ENCODE data around the gene PRDM1.
"Not testable (repeated sequence)": the region's sequence is repeated elsewhere in the genome, so short reads cannot be mapped to it uniquely, and the experiment has no call there.

Gene PRDM1

DNA sequence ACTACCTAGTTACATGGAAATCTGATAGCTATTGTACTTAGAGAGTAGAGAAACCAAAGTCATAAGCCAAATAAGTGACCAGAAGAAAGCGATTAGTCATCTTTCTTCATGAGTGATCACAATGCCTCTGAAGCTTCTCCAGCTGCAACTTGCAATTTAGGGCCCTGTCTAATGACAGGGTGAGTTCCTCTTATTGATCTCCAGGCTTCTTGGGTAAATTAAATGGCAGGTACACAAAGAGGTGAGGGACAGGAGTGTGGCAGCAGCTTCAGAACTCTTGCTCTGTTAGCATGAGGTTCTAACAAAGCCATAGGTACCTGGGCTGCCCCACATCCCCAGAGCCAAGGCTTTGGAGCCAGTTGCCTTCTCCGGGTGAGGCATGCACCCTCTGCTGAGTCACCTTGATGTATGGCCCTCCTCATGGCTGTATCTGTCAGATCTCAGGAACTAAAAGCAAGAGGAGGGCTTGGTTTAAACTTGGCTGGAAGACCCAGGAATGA lies 60.8 kb downstream of the PRDM1 start:
- no peaks in the 10 kb centered on the region for H3K27me3 ChIP-seq (ENCODE audit: control insufficient read depth in 1 of 2, insufficient read depth in 2 of 2, low read length in 2 of 2)
- H3K4me3 ChIP-seq (ENCODE audit: low read depth in 1 of 2, low read length in 2 of 2), result no peak overlapping the region
- H3K36me3 ChIP-seq (ENCODE audit: control insufficient read depth in 1 of 2, insufficient read depth in 2 of 2, low read length in 2 of 2), result no peaks in the 10 kb centered on the region
- H3K4me1 ChIP-seq (ENCODE audit: control insufficient read depth in 1 of 2, insufficient read depth in 2 of 2, low read length in 2 of 2), result peaks cover 10 to 13% of the 10 kb centered on the region in 2 donors
- H3K9ac ChIP-seq (ENCODE audit: low read depth in 1 of 2, low read length in 2 of 2), result no peak overlapping the region
- H3K27ac ChIP-seq (ENCODE audit: low read depth, low read length), result no peak overlapping the region
- H3K9me3 ChIP-seq (ENCODE audit: control insufficient read depth in 1 of 2, low read length in 2 of 2), result no peaks in the 10 kb centered on the region

DNA sequence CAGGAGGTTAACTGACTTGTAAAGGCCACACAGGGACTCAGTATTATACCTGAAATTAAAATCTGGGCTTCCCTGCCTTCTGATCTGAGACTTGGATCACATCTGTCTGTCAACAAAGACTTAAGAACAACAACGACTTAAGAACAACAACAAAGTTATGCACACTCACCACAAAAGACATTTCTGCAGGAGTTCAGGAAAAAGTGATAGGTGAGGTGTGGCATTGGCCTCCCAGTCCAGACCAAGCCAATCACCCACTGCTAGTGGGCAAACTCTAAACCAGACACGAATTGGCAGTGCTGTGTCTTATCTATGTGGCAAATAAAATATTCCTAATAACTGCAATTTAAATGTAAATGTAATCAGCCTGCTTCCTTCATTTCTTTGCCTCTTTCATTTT lies 61.3 kb downstream of the PRDM1 start:
- Histone ChIP-seq H3K9me3 (ENCODE audit: control insufficient read depth in 1 of 2, low read length in 2 of 2) (no peaks in the 10 kb centered on the region), H3K27me3 (ENCODE audit: control insufficient read depth in 1 of 2, insufficient read depth in 2 of 2, low read length in 2 of 2) (no peaks in the 10 kb centered on the region), H3K27ac (ENCODE audit: low read depth, low read length) (no peak overlapping the region), H3K4me3 (ENCODE audit: low read depth in 1 of 2, low read length in 2 of 2) (no peak overlapping the region), H3K36me3 (ENCODE audit: control insufficient read depth in 1 of 2, insufficient read depth in 2 of 2, low read length in 2 of 2) (no peaks in the 10 kb centered on the region), H3K4me1 (ENCODE audit: control insufficient read depth in 1 of 2, insufficient read depth in 2 of 2, low read length in 2 of 2) (peaks cover 4 to 7% of the 10 kb centered on the region in 2 donors), H3K9ac (ENCODE audit: low read depth in 1 of 2, low read length in 2 of 2) (no peak overlapping the region)

DNA sequence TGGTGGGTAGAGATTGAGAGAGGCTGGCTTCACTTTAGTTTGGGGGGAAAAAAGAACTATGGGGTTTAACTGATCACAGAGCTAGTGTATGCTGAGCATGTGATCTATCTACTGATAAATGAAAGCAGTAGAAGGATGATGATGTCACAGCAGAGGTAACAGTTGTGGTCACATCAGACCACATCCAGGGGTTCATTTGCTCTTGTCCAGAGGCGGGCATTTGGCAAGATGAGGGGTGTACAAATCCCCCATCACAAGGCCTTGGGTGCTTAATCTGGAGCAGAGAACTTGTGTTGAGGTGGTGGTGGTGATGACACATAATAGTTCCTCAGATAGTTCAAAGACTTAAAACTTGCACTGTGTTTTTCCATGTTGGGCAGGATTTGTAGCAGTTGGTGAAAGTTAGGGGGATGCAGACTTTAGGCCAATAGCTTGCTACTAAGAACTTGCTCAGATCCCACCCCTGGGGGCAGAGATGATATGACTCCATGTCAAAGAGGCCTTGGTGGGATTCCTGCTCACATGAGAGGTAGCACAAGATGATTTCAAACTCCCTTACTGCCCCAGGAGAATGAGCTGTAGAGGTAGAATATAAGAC lies 63.4 kb downstream of the PRDM1 start:
- H3K9me3 ChIP-seq (ENCODE audit: control insufficient read depth in 1 of 2, low read length in 2 of 2), result no peaks in the 10 kb centered on the region
- H3K27me3 ChIP-seq (ENCODE audit: control insufficient read depth in 1 of 2, insufficient read depth in 2 of 2, low read length in 2 of 2), result no peaks in the 10 kb centered on the region
- no peak overlapping the region for H3K4me3 ChIP-seq (ENCODE audit: low read depth in 1 of 2, low read length in 2 of 2)
- H3K36me3 ChIP-seq (ENCODE audit: control insufficient read depth in 1 of 2, insufficient read depth in 2 of 2, low read length in 2 of 2), result no peaks in the 10 kb centered on the region
- no peak overlapping the region for H3K27ac ChIP-seq (ENCODE audit: low read depth, low read length)
- H3K4me1 ChIP-seq (ENCODE audit: control insufficient read depth in 1 of 2, insufficient read depth in 2 of 2, low read length in 2 of 2), result no peaks in the 10 kb centered on the region
- H3K9ac ChIP-seq (ENCODE audit: low read depth in 1 of 2, low read length in 2 of 2), result no peak overlapping the region

DNA sequence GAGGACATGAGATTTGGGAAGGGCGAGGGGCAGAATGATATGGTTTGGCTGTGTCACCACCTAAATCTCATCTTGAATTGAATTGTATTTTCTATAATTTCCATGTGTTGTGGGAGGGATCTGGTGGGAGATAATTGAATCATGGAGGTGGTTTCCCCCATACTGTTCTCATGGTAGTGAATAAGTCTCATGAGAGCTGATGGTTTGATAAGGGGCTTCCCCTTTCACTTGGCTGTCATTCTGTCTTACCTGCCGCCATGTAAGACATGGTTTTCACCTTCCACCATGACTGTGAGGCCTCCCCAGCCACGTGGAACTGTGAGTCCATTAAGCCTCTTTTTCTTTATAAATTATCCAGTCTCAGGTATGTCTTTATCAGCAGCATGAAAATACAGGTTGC lies 66.3 kb downstream of the PRDM1 start:
- not testable (repeated sequence) for H3K4me3 ChIP-seq (ENCODE audit: low read depth in 1 of 2, low read length in 2 of 2); H3K27ac ChIP-seq (ENCODE audit: low read depth, low read length); H3K36me3 ChIP-seq (ENCODE audit: control insufficient read depth in 1 of 2, insufficient read depth in 2 of 2, low read length in 2 of 2); H3K9ac ChIP-seq (ENCODE audit: low read depth in 1 of 2, low read length in 2 of 2); H3K9me3 ChIP-seq (ENCODE audit: control insufficient read depth in 1 of 2, low read length in 2 of 2); H3K27me3 ChIP-seq (ENCODE audit: control insufficient read depth in 1 of 2, insufficient read depth in 2 of 2, low read length in 2 of 2); H3K4me1 ChIP-seq (ENCODE audit: control insufficient read depth in 1 of 2, insufficient read depth in 2 of 2, low read length in 2 of 2)

DNA sequence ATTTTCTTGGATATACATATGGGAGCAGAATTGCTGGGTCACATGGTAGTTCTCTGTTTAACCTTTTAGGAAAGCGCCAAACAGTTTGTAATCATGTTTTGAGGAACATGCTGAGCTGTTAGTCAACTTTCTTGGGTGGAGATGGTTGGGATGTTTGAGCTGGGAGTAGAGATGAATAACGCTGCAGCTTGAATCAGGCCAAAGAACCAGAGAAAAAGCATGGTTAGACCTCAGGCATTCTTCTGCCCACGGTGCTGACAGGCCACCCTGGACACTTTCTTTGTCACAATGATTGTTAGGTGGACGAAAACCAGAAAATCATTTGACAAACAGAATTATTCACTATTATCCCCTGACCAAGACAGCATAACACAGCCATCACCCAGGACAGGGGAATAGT lies 66.8 kb downstream of the PRDM1 start:
- Histone ChIP-seq H3K36me3 (ENCODE audit: control insufficient read depth in 1 of 2, insufficient read depth in 2 of 2, low read length in 2 of 2) (no peaks in the 10 kb centered on the region), H3K27me3 (ENCODE audit: control insufficient read depth in 1 of 2, insufficient read depth in 2 of 2, low read length in 2 of 2) (no peaks in the 10 kb centered on the region), H3K9me3 (ENCODE audit: control insufficient read depth in 1 of 2, low read length in 2 of 2) (no peaks in the 10 kb centered on the region), H3K27ac (ENCODE audit: low read depth, low read length) (no peak overlapping the region), H3K4me3 (ENCODE audit: low read depth in 1 of 2, low read length in 2 of 2) (no peak overlapping the region), H3K4me1 (ENCODE audit: control insufficient read depth in 1 of 2, insufficient read depth in 2 of 2, low read length in 2 of 2) (no peaks in the 10 kb centered on the region), H3K9ac (ENCODE audit: low read depth in 1 of 2, low read length in 2 of 2) (no peak overlapping the region)

DNA sequence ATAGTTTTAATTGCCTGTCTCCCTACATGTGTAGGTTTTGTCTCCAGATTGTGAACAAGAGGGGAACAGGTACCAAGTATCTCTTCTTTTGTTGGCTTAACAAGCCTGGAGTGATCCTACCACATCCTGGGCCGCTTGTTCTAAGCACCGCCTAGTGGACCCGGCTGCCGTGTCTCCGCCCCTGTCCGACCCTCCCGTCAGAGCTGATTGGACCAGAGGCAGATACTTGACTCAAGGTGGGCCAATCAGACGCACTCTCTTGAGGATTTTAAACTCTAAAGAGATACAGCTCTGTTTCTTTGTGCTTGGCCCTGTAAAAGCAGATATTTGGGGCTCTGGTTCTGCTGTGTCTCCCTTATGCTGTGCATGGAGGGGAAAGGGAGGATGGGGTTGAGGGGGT lies 68.2 kb downstream of the PRDM1 start:
- no peaks in the 10 kb centered on the region for H3K9me3 ChIP-seq (ENCODE audit: control insufficient read depth in 1 of 2, low read length in 2 of 2)
- no peak overlapping the region for H3K27ac ChIP-seq (ENCODE audit: low read depth, low read length)
- no peaks in the 10 kb centered on the region for H3K36me3 ChIP-seq (ENCODE audit: control insufficient read depth in 1 of 2, insufficient read depth in 2 of 2, low read length in 2 of 2)
- no peak overlapping the region for H3K9ac ChIP-seq (ENCODE audit: low read depth in 1 of 2, low read length in 2 of 2)
- H3K27me3 ChIP-seq (ENCODE audit: control insufficient read depth in 1 of 2, insufficient read depth in 2 of 2, low read length in 2 of 2), result no peaks in the 10 kb centered on the region
- no peak overlapping the region for H3K4me3 ChIP-seq (ENCODE audit: low read depth in 1 of 2, low read length in 2 of 2)
- H3K4me1 ChIP-seq (ENCODE audit: control insufficient read depth in 1 of 2, insufficient read depth in 2 of 2, low read length in 2 of 2), result no peaks in the 10 kb centered on the region

DNA sequence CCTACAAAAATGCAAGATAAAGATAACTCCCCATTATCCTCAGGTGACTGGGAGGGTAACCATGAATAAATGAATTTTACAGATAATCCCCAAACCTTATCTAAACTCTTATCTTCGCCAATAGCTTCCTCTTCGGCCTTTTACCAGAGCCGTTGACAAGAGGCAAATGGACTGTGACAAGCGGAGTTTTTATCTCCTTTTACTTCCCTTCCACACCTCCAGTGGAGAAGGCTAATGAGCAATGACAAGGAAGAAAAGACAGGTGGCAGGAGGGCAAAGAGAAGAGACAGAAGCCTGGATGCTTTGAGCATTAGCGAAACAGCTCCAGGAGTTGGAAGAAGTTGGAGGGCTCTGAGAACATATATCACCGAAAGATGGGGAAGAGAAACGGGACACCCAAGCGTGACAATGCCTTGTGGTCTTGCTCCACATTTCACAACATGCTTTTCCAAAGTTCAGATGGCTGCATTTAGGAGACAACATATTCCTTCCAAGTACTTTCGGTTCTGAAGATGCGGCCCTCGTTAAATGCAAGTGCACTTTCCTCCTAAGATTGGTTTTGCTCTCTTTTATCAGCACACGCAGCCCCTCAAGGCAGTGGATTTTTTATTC lies 69.2 kb downstream of the PRDM1 start:
- no peak overlapping the region for H3K27ac ChIP-seq (ENCODE audit: low read depth, low read length)
- no peaks in the 10 kb centered on the region for H3K4me1 ChIP-seq (ENCODE audit: control insufficient read depth in 1 of 2, insufficient read depth in 2 of 2, low read length in 2 of 2)
- H3K9me3 ChIP-seq (ENCODE audit: control insufficient read depth in 1 of 2, low read length in 2 of 2), result no peaks in the 10 kb centered on the region
- no peak overlapping the region for H3K4me3 ChIP-seq (ENCODE audit: low read depth in 1 of 2, low read length in 2 of 2)
- H3K36me3 ChIP-seq (ENCODE audit: control insufficient read depth in 1 of 2, insufficient read depth in 2 of 2, low read length in 2 of 2), result no peaks in the 10 kb centered on the region
- H3K27me3 ChIP-seq (ENCODE audit: control insufficient read depth in 1 of 2, insufficient read depth in 2 of 2, low read length in 2 of 2), result no peaks in the 10 kb centered on the region
- no peak overlapping the region for H3K9ac ChIP-seq (ENCODE audit: low read depth in 1 of 2, low read length in 2 of 2)

DNA sequence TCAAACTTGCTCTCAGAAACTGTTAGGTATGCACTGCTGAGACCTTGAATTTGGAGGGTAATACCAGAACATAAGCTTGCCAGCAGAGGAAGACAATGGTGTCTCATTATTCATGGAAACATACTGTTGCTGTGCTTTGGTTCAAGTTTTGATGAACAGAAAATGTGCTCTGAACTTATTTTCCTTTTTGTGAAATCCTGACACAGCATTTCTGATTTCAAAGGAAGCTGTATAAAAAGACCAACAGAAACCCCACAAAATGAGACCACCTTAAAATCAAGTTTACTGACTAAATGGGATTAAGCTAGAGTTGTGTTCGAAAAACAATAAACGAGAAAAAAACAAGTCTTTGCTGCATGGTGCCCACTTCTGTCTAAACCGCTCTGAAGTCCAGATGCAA lies 70.3 kb downstream of the PRDM1 start:
- H3K4me1 ChIP-seq (ENCODE audit: control insufficient read depth in 1 of 2, insufficient read depth in 2 of 2, low read length in 2 of 2), result no peaks in the 10 kb centered on the region
- H3K9ac ChIP-seq (ENCODE audit: low read depth in 1 of 2, low read length in 2 of 2), result no peak overlapping the region
- H3K4me3 ChIP-seq (ENCODE audit: low read depth in 1 of 2, low read length in 2 of 2), result no peak overlapping the region
- H3K9me3 ChIP-seq (ENCODE audit: control insufficient read depth in 1 of 2, low read length in 2 of 2), result no peaks in the 10 kb centered on the region
- H3K27ac ChIP-seq (ENCODE audit: low read depth, low read length), result no peak overlapping the region
- H3K27me3 ChIP-seq (ENCODE audit: control insufficient read depth in 1 of 2, insufficient read depth in 2 of 2, low read length in 2 of 2), result no peaks in the 10 kb centered on the region
- H3K36me3 ChIP-seq (ENCODE audit: control insufficient read depth in 1 of 2, insufficient read depth in 2 of 2, low read length in 2 of 2), result no peaks in the 10 kb centered on the region

DNA sequence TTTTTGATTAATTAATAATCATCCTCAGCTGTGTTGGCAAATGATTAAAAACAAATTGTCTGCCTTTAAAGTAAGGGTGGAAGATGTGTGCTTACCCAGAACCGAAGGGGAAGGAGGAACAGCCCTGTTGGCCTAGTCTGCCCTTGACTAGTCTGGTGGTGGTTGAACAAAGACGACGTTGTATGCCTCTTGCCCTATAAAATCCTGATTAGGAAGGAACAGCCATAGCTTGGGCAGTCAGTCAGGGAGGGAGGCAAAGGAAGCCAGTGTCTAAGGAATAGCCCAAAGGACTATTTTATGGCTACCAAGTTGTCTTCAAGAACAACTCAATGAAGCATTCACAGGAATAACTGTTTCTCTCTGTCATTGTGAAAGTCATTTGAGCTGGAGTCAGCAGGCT lies 70.7 kb downstream of the PRDM1 start:
- Histone ChIP-seq H3K27ac (ENCODE audit: low read depth, low read length) (no peak overlapping the region), H3K9ac (ENCODE audit: low read depth in 1 of 2, low read length in 2 of 2) (no peak overlapping the region), H3K36me3 (ENCODE audit: control insufficient read depth in 1 of 2, insufficient read depth in 2 of 2, low read length in 2 of 2) (no peaks in the 10 kb centered on the region), H3K27me3 (ENCODE audit: control insufficient read depth in 1 of 2, insufficient read depth in 2 of 2, low read length in 2 of 2) (no peaks in the 10 kb centered on the region), H3K4me1 (ENCODE audit: control insufficient read depth in 1 of 2, insufficient read depth in 2 of 2, low read length in 2 of 2) (no peaks in the 10 kb centered on the region), H3K9me3 (ENCODE audit: control insufficient read depth in 1 of 2, low read length in 2 of 2) (no peaks in the 10 kb centered on the region), H3K4me3 (ENCODE audit: low read depth in 1 of 2, low read length in 2 of 2) (no peak overlapping the region)

DNA sequence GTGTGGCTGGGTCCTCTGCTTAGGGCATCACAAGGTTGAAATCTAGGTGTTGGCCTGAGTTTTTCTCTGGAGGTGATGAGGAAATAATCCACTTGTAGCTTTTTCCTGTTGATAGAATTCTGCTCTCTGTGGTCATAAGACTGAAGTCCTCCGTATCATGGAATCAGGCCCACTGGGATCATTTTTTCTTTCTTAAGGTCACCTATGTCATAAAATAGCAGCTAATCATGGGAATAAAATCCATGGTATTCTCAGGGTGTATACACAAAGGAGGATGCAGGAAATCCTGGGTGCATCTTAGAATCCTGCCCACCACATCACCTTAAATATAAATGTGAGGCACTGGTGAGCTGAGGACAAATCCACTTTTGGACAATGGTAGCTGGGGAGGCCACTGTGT lies 72.7 kb downstream of the PRDM1 start:
- Histone ChIP-seq H3K9me3 (ENCODE audit: control insufficient read depth in 1 of 2, low read length in 2 of 2) (no peaks in the 10 kb centered on the region), H3K27me3 (ENCODE audit: control insufficient read depth in 1 of 2, insufficient read depth in 2 of 2, low read length in 2 of 2) (no peaks in the 10 kb centered on the region), H3K4me1 (ENCODE audit: control insufficient read depth in 1 of 2, insufficient read depth in 2 of 2, low read length in 2 of 2) (peaks cover 10 to 11% of the 10 kb centered on the region in 2 donors), H3K36me3 (ENCODE audit: control insufficient read depth in 1 of 2, insufficient read depth in 2 of 2, low read length in 2 of 2) (no peaks in the 10 kb centered on the region), H3K4me3 (ENCODE audit: low read depth in 1 of 2, low read length in 2 of 2) (no peak overlapping the region), H3K27ac (ENCODE audit: low read depth, low read length) (no peak overlapping the region), H3K9ac (ENCODE audit: low read depth in 1 of 2, low read length in 2 of 2) (no peak overlapping the region)
